ENCODE results near the gene XYLT1.

XYLT1 gene

DNA sequence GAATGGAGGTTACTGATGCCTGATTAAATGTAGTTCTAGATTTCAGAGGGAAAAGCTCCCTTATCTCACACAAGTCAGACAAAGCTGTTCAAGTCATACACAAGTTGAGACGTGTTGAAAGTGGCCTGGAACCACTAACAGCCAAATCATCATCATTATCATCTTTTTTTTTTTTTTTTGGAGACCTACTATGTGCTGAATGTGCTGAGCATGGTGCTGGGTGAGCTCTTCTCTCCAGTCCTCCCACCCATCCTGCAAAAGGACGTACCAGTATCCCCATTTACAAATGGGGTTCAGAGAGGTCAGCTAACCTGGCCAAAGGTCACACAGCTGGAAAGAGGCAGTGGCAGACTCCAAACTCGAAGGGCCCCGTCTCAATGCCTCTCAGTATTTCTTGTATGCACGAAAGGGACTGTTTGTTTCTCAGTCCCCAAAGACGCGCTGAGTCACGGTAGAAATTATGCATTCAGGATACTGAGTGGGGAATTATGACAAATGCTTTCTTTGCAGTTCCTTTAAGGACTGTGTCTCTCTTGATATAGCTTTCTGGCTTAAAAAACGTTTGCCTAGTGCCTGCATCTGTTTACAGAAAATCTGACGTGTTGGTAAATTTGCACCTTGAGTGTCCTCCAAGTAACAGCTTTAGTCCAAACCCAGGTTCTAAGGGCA, 235.5 kb downstream of the XYLT1 start:
- Histone ChIP-seq H3K4me1 (ENCODE audit: insufficient read depth, poor library complexity, severe bottlenecking) (no peaks in the 10 kb centered on the region), H3K9me3 (ENCODE audit: severe bottlenecking) (no peaks in the 10 kb centered on the region), H3K36me3 (ENCODE audit: low read depth) (no peaks in the 10 kb centered on the region), H3K4me3 (ENCODE audit: severe bottlenecking) (no peak overlapping the region), H3K27ac (ENCODE audit: poor library complexity, severe bottlenecking) (no peak overlapping the region), H3K27me3 (ENCODE audit: insufficient read depth, poor library complexity, severe bottlenecking) (no peaks in the 10 kb centered on the region)
- TF ChIP-seq, protein P1, sequence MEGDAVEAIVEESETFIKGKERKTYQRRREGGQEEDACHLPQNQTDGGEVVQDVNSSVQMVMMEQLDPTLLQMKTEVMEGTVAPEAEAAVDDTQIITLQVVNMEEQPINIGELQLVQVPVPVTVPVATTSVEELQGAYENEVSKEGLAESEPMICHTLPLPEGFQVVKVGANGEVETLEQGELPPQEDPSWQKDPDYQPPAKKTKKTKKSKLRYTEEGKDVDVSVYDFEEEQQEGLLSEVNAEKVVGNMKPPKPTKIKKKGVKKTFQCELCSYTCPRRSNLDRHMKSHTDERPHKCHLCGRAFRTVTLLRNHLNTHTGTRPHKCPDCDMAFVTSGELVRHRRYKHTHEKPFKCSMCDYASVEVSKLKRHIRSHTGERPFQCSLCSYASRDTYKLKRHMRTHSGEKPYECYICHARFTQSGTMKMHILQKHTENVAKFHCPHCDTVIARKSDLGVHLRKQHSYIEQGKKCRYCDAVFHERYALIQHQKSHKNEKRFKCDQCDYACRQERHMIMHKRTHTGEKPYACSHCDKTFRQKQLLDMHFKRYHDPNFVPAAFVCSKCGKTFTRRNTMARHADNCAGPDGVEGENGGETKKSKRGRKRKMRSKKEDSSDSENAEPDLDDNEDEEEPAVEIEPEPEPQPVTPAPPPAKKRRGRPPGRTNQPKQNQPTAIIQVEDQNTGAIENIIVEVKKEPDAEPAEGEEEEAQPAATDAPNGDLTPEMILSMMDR (IDR thresholded peaks at IDR 0.05; ENCODE audit: poor library complexity, severe bottlenecking), result no peak
- no peak for DNase-seq (ENCODE audit: low spot score)
- no peak for ATAC-seq (ENCODE audit: low read depth)

DNA sequence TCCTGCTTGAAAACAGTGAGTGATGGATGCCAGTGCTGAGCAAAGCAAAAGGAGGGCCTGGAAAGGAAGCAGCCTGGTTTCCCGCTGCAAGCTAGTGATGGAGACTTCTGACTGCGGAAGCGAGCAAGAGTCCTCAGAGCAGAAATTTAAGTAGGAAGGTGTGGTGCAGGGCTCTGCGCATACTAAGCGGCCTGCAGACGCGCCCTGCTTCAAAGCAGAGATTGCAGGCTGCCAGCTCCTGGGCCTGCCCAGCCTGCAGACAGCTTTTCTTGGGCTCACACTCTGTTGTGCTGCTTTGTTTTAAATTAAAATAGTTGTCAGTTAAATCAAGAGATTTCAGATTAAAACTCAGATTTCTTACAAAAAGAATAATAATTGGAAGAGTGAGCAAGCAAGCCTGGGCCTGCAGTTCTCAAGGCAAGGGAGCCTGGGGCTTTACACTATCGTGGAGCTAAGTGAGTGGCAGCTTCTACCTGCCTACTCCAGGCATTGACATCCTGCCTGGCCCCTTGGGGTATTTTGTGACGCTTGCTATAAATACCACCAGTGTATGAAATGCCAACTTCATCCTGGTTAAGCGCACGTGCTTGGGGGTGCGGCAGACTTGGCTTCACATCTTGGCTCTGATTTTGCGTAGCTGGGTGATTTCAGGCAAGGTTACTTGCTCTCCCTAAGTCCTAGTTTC, 237.3 kb downstream of the XYLT1 start:
- ATAC-seq (ENCODE audit: low read depth) (no peak), DNase-seq (ENCODE audit: low spot score) (no peak)
- Histone ChIP-seq H3K9me3 (ENCODE audit: severe bottlenecking) (no peaks in the 10 kb centered on the region), H3K27ac (ENCODE audit: poor library complexity, severe bottlenecking) (no peak overlapping the region), H3K27me3 (ENCODE audit: insufficient read depth, poor library complexity, severe bottlenecking) (no peaks in the 10 kb centered on the region), H3K36me3 (ENCODE audit: low read depth) (no peaks in the 10 kb centered on the region), H3K4me3 (ENCODE audit: severe bottlenecking) (no peak overlapping the region), H3K4me1 (ENCODE audit: insufficient read depth, poor library complexity, severe bottlenecking) (no peaks in the 10 kb centered on the region)
- TF ChIP-seq, protein P1 (IDR thresholded peaks at IDR 0.05; ENCODE audit: poor library complexity, severe bottlenecking), result no peak

DNA sequence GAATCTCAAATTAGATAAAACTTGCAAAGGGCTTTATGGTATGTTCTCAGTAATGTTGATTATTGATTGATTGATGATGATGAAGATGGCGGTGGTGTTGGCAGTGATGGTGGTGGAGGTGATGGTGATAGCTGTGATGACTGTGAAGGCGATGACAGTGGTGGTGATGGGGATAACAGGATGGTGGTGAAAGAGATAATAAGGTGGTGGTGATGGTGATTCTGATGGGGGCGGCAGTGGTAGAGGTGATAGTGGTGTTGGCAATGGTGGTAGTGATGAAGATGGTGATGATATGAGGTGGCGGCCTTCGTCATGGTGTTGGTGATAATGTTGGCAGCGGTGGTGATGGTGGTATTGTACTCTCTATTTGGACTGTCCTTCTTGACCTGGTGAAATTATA, 238.3 kb downstream of the XYLT1 start:
- H3K9me3 ChIP-seq (ENCODE audit: severe bottlenecking), result no peaks in the 10 kb centered on the region
- H3K27ac ChIP-seq (ENCODE audit: poor library complexity, severe bottlenecking), result no peak overlapping the region
- ATAC-seq (ENCODE audit: low read depth), result no peak
- peaks cover 1% of the 10 kb centered on the region for H3K4me1 ChIP-seq (ENCODE audit: insufficient read depth, poor library complexity, severe bottlenecking)
- TF ChIP-seq, protein P1 (IDR thresholded peaks at IDR 0.05; ENCODE audit: poor library complexity, severe bottlenecking), result no peak
- no peaks in the 10 kb centered on the region for H3K27me3 ChIP-seq (ENCODE audit: insufficient read depth, poor library complexity, severe bottlenecking)
- DNase-seq (ENCODE audit: low spot score), result no peak
- H3K36me3 ChIP-seq (ENCODE audit: low read depth), result no peaks in the 10 kb centered on the region
- H3K4me3 ChIP-seq (ENCODE audit: severe bottlenecking), result no peak overlapping the region

DNA sequence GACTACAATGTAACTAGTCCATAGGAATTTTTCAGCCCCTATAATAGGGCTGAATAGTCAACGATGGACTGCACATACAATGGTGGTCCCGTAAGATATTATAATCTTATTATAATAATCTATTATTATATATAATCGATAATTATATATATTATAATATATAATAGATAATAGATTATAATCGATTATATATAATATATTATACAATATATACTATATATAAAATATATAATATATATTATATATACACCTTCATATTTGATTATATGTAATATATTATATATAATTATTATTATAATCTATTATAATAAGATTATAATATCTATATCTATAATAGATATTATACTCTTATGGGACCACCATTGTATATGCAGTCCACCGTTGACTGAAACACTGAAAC, 238.8 kb downstream of the XYLT1 start:
- Histone ChIP-seq H3K4me3 (ENCODE audit: severe bottlenecking) (no peak overlapping the region), H3K36me3 (ENCODE audit: low read depth) (no peaks in the 10 kb centered on the region), H3K9me3 (ENCODE audit: severe bottlenecking) (no peaks in the 10 kb centered on the region), H3K27ac (ENCODE audit: poor library complexity, severe bottlenecking) (no peak overlapping the region), H3K4me1 (ENCODE audit: insufficient read depth, poor library complexity, severe bottlenecking) (peaks cover 3% of the 10 kb centered on the region), H3K27me3 (ENCODE audit: insufficient read depth, poor library complexity, severe bottlenecking) (no peaks in the 10 kb centered on the region)
- TF ChIP-seq, protein P1 (IDR thresholded peaks at IDR 0.05; ENCODE audit: poor library complexity, severe bottlenecking), result no peak
- ATAC-seq (ENCODE audit: low read depth), result no peak
- DNase-seq (ENCODE audit: low spot score), result no peak
